CD14-positive monocyte (primary cell): ENCODE measurements around the gene VIM. TPM values are rescaled to one million over a fixed set of nuclear protein-coding genes. Genes with fewer than 3 reads are reported as not detected.
A peak's percentile ranks its signal among the peaks of the same experiment; 100 is the strongest.

Source experiments
- DNase-seq, 3 donors: peaks; one replicate each; pipeline ENCODE4 v3.0.0-alpha.2; 2011 to 2022
- H2AFZ ChIP-seq: 2 replicates; pipeline ENCODE4 v1.6.0; 2012; ENCODE audit warnings: mild to moderate bottlenecking, low read depth, low read length, inconsistent platforms; ENCODE audit not compliant: insufficient read depth, poor library complexity, severe bottlenecking
- H3K27ac ChIP-seq, 2 donors: 1 replicate in 1 of 2; 2 replicates in 1 of 2; pipeline ENCODE4 v1.5.1; 2012 to 2013; ENCODE audit warnings: low read length in 2 of 2, control low read depth in 1 of 2, inconsistent platforms in 1 of 2, low read depth in 1 of 2, mild to moderate bottlenecking in 1 of 2
- H3K27me3 ChIP-seq, 2 donors: one replicate each; pipeline versions ENCODE4 v1.6.0 to v1.6.1; 2011 to 2013; ENCODE audit warnings: low read length in 2 of 2; ENCODE audit not compliant: control insufficient read depth in 2 of 2, insufficient read depth in 2 of 2
- H3K36me3 ChIP-seq, 2 donors: replicated peaks in 1 of 2; 1 replicate in 1 of 2; 2 replicates in 1 of 2; pipeline versions ENCODE4 v1.5.1 to v1.6.1; 2012 to 2013; ENCODE audit warnings: low read length in 2 of 2, control low read depth in 1 of 2, inconsistent platforms in 1 of 2, mild to moderate bottlenecking in 1 of 2; ENCODE audit not compliant: insufficient read depth in 2 of 2, control insufficient read depth in 1 of 2
- H3K4me1 ChIP-seq, 2 donors: 1 replicate in 1 of 2; 2 replicates in 1 of 2; pipeline versions ENCODE4 v1.5.1 to v1.6.1; 2012 to 2013; ENCODE audit warnings: low read length in 2 of 2, control low read depth in 1 of 2, inconsistent platforms in 1 of 2, mild to moderate bottlenecking in 1 of 2, moderate library complexity in 1 of 2; ENCODE audit not compliant: insufficient read depth in 2 of 2, control insufficient read depth in 1 of 2
- H3K4me2 ChIP-seq: replicated peaks from 2 replicates; pipeline ENCODE3; 2012; ENCODE audit warnings: low read length, moderate library complexity, mild to moderate bottlenecking; ENCODE audit not compliant: poor library complexity, severe bottlenecking; ENCODE audit errors: extremely low read depth
- H3K4me3 ChIP-seq, 3 experiments: fragments of 200-600 bp in 1 of 3; sonication (generic) in 1 of 3; replicated peaks in 1 of 3; 1 replicate in 2 of 3; 2 replicates in 1 of 3; pipeline ENCODE4 v1.5.1; 2011 to 2013; ENCODE audit warnings: low read length in 3 of 3, mild to moderate bottlenecking in 3 of 3, control low read depth in 2 of 3, low read depth in 2 of 3, inconsistent platforms in 1 of 3, moderate library complexity in 1 of 3
- H3K79me2 ChIP-seq: 2 replicates; pipeline ENCODE4 v1.6.0; 2012; ENCODE audit warnings: mild to moderate bottlenecking, control low read depth, inconsistent platforms, low read length, moderate library complexity; ENCODE audit not compliant: insufficient read depth
- H3K9ac ChIP-seq: 2 replicates; pipeline ENCODE4 v1.6.0; 2017; ENCODE audit warnings: low read length, mild to moderate bottlenecking; ENCODE audit not compliant: insufficient read depth, poor library complexity, severe bottlenecking
- H3K9me3 ChIP-seq, 2 donors: replicated peaks in 1 of 2; 1 replicate in 1 of 2; 2 replicates in 1 of 2; pipeline versions ENCODE4 v1.5.1 to v1.6.1; 2012 to 2013; ENCODE audit warnings: low read length in 2 of 2, control low read depth in 1 of 2; ENCODE audit not compliant: control insufficient read depth in 1 of 2, insufficient read depth in 1 of 2
- H4K20me1 ChIP-seq: 2 replicates; pipeline ENCODE4 v1.6.0; 2012; ENCODE audit warnings: mild to moderate bottlenecking, low read length, control low read depth, moderate library complexity; ENCODE audit not compliant: insufficient read depth
- H3K27ac Mint-ChIP-seq, 7 donors: one replicate each; pipeline ENCODE4 v1.8.0; 2020; ENCODE audit warnings: mild to moderate bottlenecking in 7 of 7, mixed read lengths in 7 of 7, moderate library complexity in 6 of 7, inconsistent platforms in 2 of 7
- H3K27me3 Mint-ChIP-seq, 3 donors: one replicate each; pipeline ENCODE4 v1.8.0; 2021 to 2022; ENCODE audit warnings: low read depth in 3 of 3, mild to moderate bottlenecking in 3 of 3, mixed read lengths in 3 of 3, moderate library complexity in 3 of 3, inconsistent platforms in 1 of 3
- H3K36me3 Mint-ChIP-seq, 2 donors: one replicate each; pipeline ENCODE4 v1.8.0; 2020; ENCODE audit warnings: mixed read lengths in 2 of 2, inconsistent platforms in 1 of 2, mild to moderate bottlenecking in 1 of 2
- H3K4me1 Mint-ChIP-seq: one replicate; pipeline ENCODE4 v1.8.0; 2020; ENCODE audit warnings: mild to moderate bottlenecking, mixed read lengths
- H3K4me3 Mint-ChIP-seq, 2 donors: one replicate each; pipeline ENCODE4 v1.8.0; 2020; ENCODE audit warnings: mild to moderate bottlenecking in 2 of 2, mixed read lengths in 2 of 2, moderate library complexity in 1 of 2
- H3K9me3 Mint-ChIP-seq, 7 donors: one replicate each; pipeline ENCODE4 v1.8.0; 2020 to 2022; ENCODE audit warnings: mixed read lengths in 7 of 7, mild to moderate bottlenecking in 6 of 7, moderate library complexity in 6 of 7, inconsistent platforms in 2 of 7
- CTCF ChIP-seq: fragments of 200-600 bp; IDR thresholded peaks from one replicate; pipeline ENCODE4 v1.8.0; 2022; ENCODE audit warnings: antibody characterized with exemption, mild to moderate bottlenecking
- WGBS: methylation state at CpG from one replicate; pipeline ENCODE4 v1.1.5; 2013; ENCODE audit warnings: missing lambda C conversion rate; ENCODE audit not compliant: insufficient coverage; 5-methylcytosine and 5-hydroxymethylcytosine counted together
- intact Hi-C, 2 donors: fragments of 100-400 bp; cut with micrococcal nuclease; formaldehyde crosslinking; loops; one replicate each; pipeline versions ENCODE4 v1.15.0 to v1.15.1; 2023
- polyA plus RNA-seq, 3 donors: library from polyadenylated mRNA; depleted of rRNA in 1 of 3; unstranded in 2 of 3; stranded (reverse) in 1 of 3; fragments of 300-500 nt in 2 of 3; fragments of >200 nt in 1 of 3; fragmentation: Illumina TruSeq in 2 of 3; gene quantifications; 1 replicate in 2 of 3; 2 replicates in 1 of 3; pipeline ENCODE4 v1.2.3, GENCODE V29; 2012 to 2021

The VIM gene
- polyA plus RNA-seq, 3 donors: 697 to 4,055 (median 932) TPM

- Histone ChIP-seq H3K4me1 (peaks cover 19 to 31% of the 10 kb centered on the region in 2 donors), H3K4me2 (no peak overlapping the region), H3K79me2 (no peaks in the 10 kb centered on the region), H3K9me3 (no peaks in the 10 kb centered on the region), H2AFZ (no peak overlapping the region), H3K27me3 (no peaks in the 10 kb centered on the region), H4K20me1 (no peaks in the 10 kb centered on the region), H3K27ac (peak overlapping the region; percentile 15 to 55), H3K36me3 (no peaks in the 10 kb centered on the region), H3K9ac (no peak overlapping the region), H3K4me3 (no peak overlapping the region)
- WGBS: 94% methylated on average over 3 of the region's 7 CpGs
- H3K27me3 Mint-ChIP-seq: peaks cover 0 to 4% (median 0%) of the 10 kb centered on the region in 3 donors
- H3K27ac Mint-ChIP-seq: peak overlapping the region; percentile 91 to 99 (median 98)
- peaks cover 6 to 7% of the 10 kb centered on the region in 2 donors for H3K36me3 Mint-ChIP-seq
- H3K4me1 Mint-ChIP-seq: peaks cover 32% of the 10 kb centered on the region
- peak; percentile 57 to 96 (median 94) for DNase-seq
- intact Hi-C loops: loop anchor here in 1 of 2 donors (5.0 kb wide), 1 partner anchor 179 kb away; no protein-coding TSS in a partner anchor
- H3K4me3 Mint-ChIP-seq: peak overlapping the region in 1 of 2 donors; percentile 45
- no peaks in the 10 kb centered on the region for H3K9me3 Mint-ChIP-seq
- TF ChIP-seq CTCF: no peak
These were observed 21.8 kb upstream of the VIM start for GRCh38 chr10:17206210-17206709.

GRCh38 chr10:17208476-17208875 is 19.6 kb upstream of the VIM start:
- peaks cover 31 to 46% of the 10 kb centered on the region in 2 donors for H3K4me1 ChIP-seq
- Mint-ChIP-seq H3K9me3 (no peaks in the 10 kb centered on the region), H3K4me3 (no peak overlapping the region), H3K36me3 (peaks cover 6 to 9% of the 10 kb centered on the region in 2 donors), H3K27me3 (peaks cover 0 to 4% (median 0%) of the 10 kb centered on the region in 3 donors), H3K4me1 (peaks cover 49% of the 10 kb centered on the region), H3K27ac (peak overlapping the region; percentile 37 to 96 (median 78))
- no peaks in the 10 kb centered on the region for H3K36me3 ChIP-seq
- peaks cover 5% of the 10 kb centered on the region for H3K79me2 ChIP-seq
- no peaks in the 10 kb centered on the region for H4K20me1 ChIP-seq
- no peak overlapping the region for H3K9ac ChIP-seq
- H3K4me2 ChIP-seq: no peak overlapping the region
- no peak overlapping the region for H3K4me3 ChIP-seq
- no peaks in the 10 kb centered on the region for H3K27me3 ChIP-seq
- DNase-seq: peak in 2 of 3 donors; percentile 56 to 70
- no peak for TF ChIP-seq CTCF
- H3K9me3 ChIP-seq: no peaks in the 10 kb centered on the region
- H3K27ac ChIP-seq: no peak overlapping the region
- intact Hi-C loops: loop anchor here in 1 of 2 donors (5.0 kb wide), 1 partner anchor 181 kb away; no protein-coding TSS in a partner anchor
- H2AFZ ChIP-seq: no peak overlapping the region
